Heart left ventricle (tissue), 13 donors: ENCODE measurements around the gene SUFU.

Source experiments
- CTCF ChIP-seq, 12 donors: fragments of 200-600 bp; sonication (generic) in 4 of 12; IDR thresholded peaks; one replicate each; pipeline versions ENCODE4 v1.5.0 to v1.8.0; 2018 to 2022; ENCODE audit warnings: antibody characterized with exemption in 12 of 12, mild to moderate bottlenecking in 5 of 12
- POLR2A ChIP-seq, 2 donors: fragments of 450-650 bp; IDR thresholded peaks; one replicate each; pipeline ENCODE4 v1.6.1; 2017; ENCODE audit warnings: antibody characterized with exemption in 2 of 2, mild to moderate bottlenecking in 2 of 2, moderate library complexity in 2 of 2
- donor health status: ischemic (EF 13 %, LVEDD 7.1; RV severe dilation, severe dysfunction).
- donor health status: DM: no; HTN: yes; CAD: no.
- donor health status: DM: no; HTN: no; CAD: no.
- donor health status: ischemic (EF 25% LVEDD 6.9; RV normal size, moderate dysfunction).
- donor health status: ischemic (EF 25% LVEDD 5.7; RV mildly dilated, moderate dysfunction).
- donor health status: ischemic (EF 35%, LVEDD 5.7; RV mildly dilated, moderate dysfunction).
- donor health status: nonischemic (EF 11% LVEDD 7.7; RV severe dilation, severe dysfunction).
- donor health status: DM: yes; HTN: yes; CAD: no.
- donor health status: PGD.
- donor health status: ischemic (EF 29% LVEDD 5.4; RV normal size, mild dysfunction).
- donor health status: nonischemic (EF 23%, LVEDD 6.1; RV moderate dilation, normal function).

GRCh38 chr10:102597131-102597991 is 93.6 kb downstream of the SUFU start:
- TF ChIP-seq CTCF (IDR thresholded peaks at IDR 0.05), result no peak
- no peak for TF ChIP-seq POLR2A (IDR thresholded peaks at IDR 0.05)
